Smooth muscle cell (in vitro differentiated cells): ENCODE results near the gene ETV4. TPM values are rescaled to one million over a fixed set of nuclear protein-coding genes. Genes with fewer than 3 reads are reported as not detected.

Source experiments
- DNase-seq: peaks from one replicate; lab custom pipeline; 2025; ENCODE audit not compliant: unreplicated experiment; lab: John Stamatoyannopoulos, UW
- H2AFZ ChIP-seq: fragments of 200-600 bp; sonication (generic); 2 replicates; pipeline ENCODE4 v1.6.0; 2016; ENCODE audit warnings: antibody characterized with exemption, low read depth, mild to moderate bottlenecking
- H3F3A ChIP-seq: fragments of 200-600 bp; sonication (generic); 2 replicates; pipeline ENCODE4 v1.6.0; 2017; ENCODE audit warnings: antibody characterized with exemption, low read depth
- H3K27ac ChIP-seq: fragments of 200-600 bp; sonication (generic); 2 replicates; pipeline ENCODE4 v1.5.1; 2016; ENCODE audit warnings: low read depth, mild to moderate bottlenecking
- H3K27me3 ChIP-seq: fragments of 200-600 bp; sonication (generic); 2 replicates; pipeline ENCODE4 v1.6.1; 2016; ENCODE audit warnings: low read depth, mild to moderate bottlenecking
- H3K36me3 ChIP-seq: fragments of 200-600 bp; sonication (generic); 2 replicates; pipeline ENCODE4 v1.5.1; 2016; ENCODE audit warnings: low read depth
- H3K4me1 ChIP-seq: fragments of 200-600 bp; sonication (generic); 2 replicates; pipeline ENCODE4 v1.5.1; 2016; ENCODE audit warnings: low read depth
- H3K4me2 ChIP-seq: fragments of 200-600 bp; sonication (generic); 2 replicates; pipeline ENCODE4 v1.6.0; 2016; ENCODE audit warnings: mild to moderate bottlenecking
- H3K4me3 ChIP-seq: fragments of 200-600 bp; sonication (generic); 2 replicates; pipeline ENCODE4 v1.5.1; 2016; ENCODE audit warnings: mild to moderate bottlenecking
- H3K79me2 ChIP-seq: fragments of 200-600 bp; sonication (generic); 2 replicates; pipeline ENCODE4 v1.6.0; 2016; ENCODE audit warnings: low read depth, mild to moderate bottlenecking
- H3K9ac ChIP-seq: fragments of 200-600 bp; sonication (generic); 2 replicates; pipeline ENCODE4 v1.6.0; 2016; ENCODE audit warnings: low read depth
- H3K9me3 ChIP-seq: fragments of 200-600 bp; sonication (generic); replicated peaks from 2 replicates; pipeline ENCODE4 v1.5.1; 2016; ENCODE audit warnings: low read depth
- H4K20me1 ChIP-seq: fragments of 200-600 bp; sonication (generic); 2 replicates; pipeline ENCODE4 v1.6.0; 2016; ENCODE audit warnings: low read depth
- CTCF ChIP-seq: fragments of 200-600 bp; sonication (generic); IDR thresholded peaks from 2 replicates; pipeline ENCODE4 v1.5.1; 2017; ENCODE audit warnings: borderline replicate concordance, mild to moderate bottlenecking, antibody characterized with exemption; ENCODE audit not compliant: insufficient read depth, poor library complexity, severe bottlenecking
- WGBS: methylation state at CpG from one replicate; pipeline ENCODE4 v1.1.7; 2016; ENCODE audit warnings: low lambda C conversion rate; 5-methylcytosine and 5-hydroxymethylcytosine counted together
- polyA plus RNA-seq: library from polyadenylated mRNA; unstranded; fragments of >200 nt; fragmentation: Nextera tagmentation; extraction: Ambion mirVana; gene quantifications from 2 replicates; pipeline ENCODE4 v1.2.1, GENCODE V29; 2016
- total RNA-seq: library from RNA; depleted of rRNA; stranded (reverse); fragments of >200 nt; gene quantifications from 2 replicates; pipeline ENCODE4 v1.2.3, GENCODE V29; 2014

The ETV4 gene
- total and polyA plus RNA-seq, 2 experiments from 2014 or later = 21.7 to 33.5 TPM

DNA sequence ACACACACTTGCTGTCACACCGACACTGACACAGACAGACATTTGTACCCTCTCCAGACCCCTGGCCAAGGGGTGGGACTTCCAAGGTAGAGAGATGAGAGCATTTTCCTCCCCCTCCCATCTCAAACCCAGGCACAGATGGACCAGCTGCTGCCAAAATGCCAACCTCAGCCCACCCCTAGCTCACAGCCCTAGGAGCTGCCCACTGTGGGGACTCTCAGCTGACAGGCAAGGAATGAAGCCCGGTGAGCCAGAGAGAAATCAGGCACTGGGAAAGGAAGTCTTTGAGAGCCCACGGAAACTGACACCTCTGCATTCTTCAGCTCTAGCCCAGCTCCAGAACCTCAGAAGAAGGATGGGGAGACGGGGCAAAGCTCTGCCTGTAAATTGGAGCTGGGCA lies 2.8 kb downstream of the ETV4 start:
- Histone ChIP-seq H4K20me1 (no peaks in the 10 kb centered on the region), H3F3A (no peaks in the 10 kb centered on the region), H3K9ac (no peak overlapping the region), H3K27me3 (no peaks in the 10 kb centered on the region), H3K36me3 (no peaks in the 10 kb centered on the region), H3K4me2 (peak overlapping the region; percentile 13), H3K79me2 (no peaks in the 10 kb centered on the region), H3K9me3 (no peaks in the 10 kb centered on the region), H3K4me1 (peaks cover 31% of the 10 kb centered on the region), H3K27ac (no peak overlapping the region), H3K4me3 (no peak overlapping the region), H2AFZ (no peak overlapping the region)
- no peak for DNase-seq
- TF ChIP-seq CTCF = no peak
- 38% methylated on average over 4 of the region's 4 CpGs for WGBS

DNA sequence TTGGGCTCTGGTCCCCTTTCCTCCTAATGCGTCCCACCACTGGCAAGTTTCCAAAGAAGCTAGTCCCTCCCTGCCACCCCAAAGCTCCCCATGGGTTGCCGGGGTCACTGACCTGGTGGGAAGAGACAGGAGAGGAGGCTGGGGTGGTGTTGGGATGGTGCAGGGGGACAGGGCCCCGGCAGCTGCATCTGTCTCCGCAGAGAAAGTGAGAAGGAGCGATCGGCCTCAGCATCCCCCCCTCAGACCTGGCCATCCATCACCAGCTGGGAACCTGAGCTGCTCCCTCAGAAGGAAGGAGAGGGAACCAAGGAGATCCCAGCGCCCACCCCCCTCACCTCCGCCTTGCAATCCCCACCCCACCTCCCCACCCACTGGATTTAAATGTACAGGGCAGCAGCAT lies 3.3 kb downstream of the ETV4 start:
- H3K9me3 ChIP-seq = no peaks in the 10 kb centered on the region
- no peak for TF ChIP-seq CTCF
- WGBS = 85% methylated on average over 5 of the region's 8 CpGs
- H3K4me3 ChIP-seq = no peak overlapping the region
- H3K79me2 ChIP-seq = no peaks in the 10 kb centered on the region
- H2AFZ ChIP-seq = no peak overlapping the region
- no peak overlapping the region for H3K9ac ChIP-seq
- DNase-seq = no peak
- H3K27me3 ChIP-seq = no peaks in the 10 kb centered on the region
- H3K27ac ChIP-seq = no peak overlapping the region
- no peaks in the 10 kb centered on the region for H3F3A ChIP-seq
- no peaks in the 10 kb centered on the region for H3K36me3 ChIP-seq
- H4K20me1 ChIP-seq = no peaks in the 10 kb centered on the region
- H3K4me2 ChIP-seq = no peak overlapping the region
- H3K4me1 ChIP-seq = peaks cover 31% of the 10 kb centered on the region

DNA sequence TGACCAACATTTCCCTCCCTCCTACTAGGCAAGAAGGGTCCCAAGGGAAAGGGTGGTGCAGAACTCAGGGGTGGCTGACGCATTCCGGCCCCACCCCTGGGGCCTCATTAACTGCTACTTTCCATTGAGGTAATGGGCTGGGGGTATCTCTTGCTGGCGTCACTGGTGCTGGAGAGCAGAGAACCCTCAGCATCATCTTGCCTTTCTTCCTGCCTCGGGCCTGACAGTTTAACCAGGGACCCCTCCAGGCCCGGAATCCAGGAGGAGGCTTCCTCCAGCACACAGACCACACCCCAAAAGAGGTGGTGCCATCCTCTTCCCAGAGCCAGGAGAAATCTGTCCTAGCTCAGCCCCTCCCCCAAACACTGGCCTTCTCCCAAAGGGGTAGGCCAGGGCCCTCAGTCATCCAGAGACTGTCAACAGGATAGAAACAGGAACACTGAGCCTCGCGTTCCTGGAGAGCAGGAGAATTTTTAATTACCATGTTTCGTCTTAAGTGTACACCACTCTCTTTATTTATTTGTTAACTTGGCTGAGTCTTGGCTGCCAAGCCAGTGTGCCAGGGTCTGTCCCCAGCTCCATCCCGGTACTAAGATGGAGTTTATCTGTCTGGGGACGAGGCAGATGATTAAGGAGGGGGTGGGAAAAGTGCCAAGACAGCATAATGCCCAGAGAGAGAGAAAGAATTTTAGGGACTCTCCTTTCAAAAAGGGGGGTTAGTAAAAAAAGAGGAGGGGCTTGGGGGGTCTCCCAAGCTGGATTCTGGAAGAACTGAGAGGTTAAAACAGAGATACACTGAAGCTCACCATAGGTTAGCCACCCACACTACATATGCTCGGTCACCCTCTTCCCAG lies 5.1 kb downstream of the ETV4 start:
- Histone ChIP-seq H3K4me2 (no peak overlapping the region), H3K27me3 (no peaks in the 10 kb centered on the region), H3K4me3 (no peak overlapping the region), H3K4me1 (peaks cover 32% of the 10 kb centered on the region), H3K27ac (no peak overlapping the region), H3K36me3 (no peaks in the 10 kb centered on the region), H3K9me3 (no peaks in the 10 kb centered on the region), H3K79me2 (no peaks in the 10 kb centered on the region), H2AFZ (no peak overlapping the region), H3F3A (no peaks in the 10 kb centered on the region), H4K20me1 (no peaks in the 10 kb centered on the region), H3K9ac (no peak overlapping the region)
- DNase-seq = no peak
- WGBS = 59% methylated on average over 11 of the region's 11 CpGs
- TF ChIP-seq CTCF = no peak
